ENCODE results near the gene TBX15. TPM values are rescaled to one million over a fixed set of nuclear protein-coding genes. Genes with fewer than 3 reads are reported as not detected.

The TBX15 gene
- total and polyA plus RNA-seq, 9 of the 15 experiments (the other 6 are each of a cell fraction or from before 2014, with no cell fraction given): 0.03 to 3.4 (median 2.3) TPM

- TF ChIP-seq CTCF (IDR thresholded peaks at IDR 0.05 in 2 of 3, conservative IDR thresholded peaks at IDR 0.05 in 1 of 3; ENCODE audit: insufficient read depth in 2 of 3, low read depth in 1 of 3, low read length in 3 of 3) (no peak), SMARCA4 (IDR thresholded peaks at IDR 0.05) (peak; percentile 66; the same call in 1 of the 2 replicates), FOXA3 (CRISPR knock-in tag; conservative IDR thresholded peaks at IDR 0.05 in 1 of 2, IDR thresholded peaks at IDR 0.05 in 1 of 2) (peak in 1 of 2 experiments; percentile 78; a peak in 2 of 4 replicates), HIVEP1 (CRISPR knock-in tag; IDR thresholded peaks at IDR 0.05) (peak; percentile 27; the same call in 1 of the 2 replicates), CCNT2 (IDR thresholded peaks at IDR 0.05; ENCODE audit: borderline replicate concordance, extremely low read depth, insufficient read length, low read depth, low read length) (no peak), NR2C1 (IDR thresholded peaks at IDR 0.05) (no peak; the same call in 1 of the 2 replicates), NR2C1 (tag; IDR thresholded peaks at IDR 0.05) (peak; percentile 83), RBM14 (IDR thresholded peaks at IDR 0.05; ENCODE audit: borderline replicate concordance, insufficient read depth, low read depth, low read length) (no peak), GABPA (tag; conservative IDR thresholded peaks at IDR 0.05; ENCODE audit: low read depth) (peak; percentile 52), CHD2 (IDR thresholded peaks at IDR 0.05; ENCODE audit: low read depth, low read length) (no peak), NONO (IDR thresholded peaks at IDR 0.05; ENCODE audit: low read depth in 2 of 2, low read length in 1 of 2) (no peak), ZNF830 (CRISPR knock-in tag; IDR thresholded peaks at IDR 0.05) (no peak), MYBL2 (IDR thresholded peaks at IDR 0.05; ENCODE audit: low read depth) (no peak), MYBL2 (CRISPR knock-in tag; IDR thresholded peaks at IDR 0.05; ENCODE audit: borderline replicate concordance) (no peak), ATF7 (IDR thresholded peaks at IDR 0.05) (peak; percentile 97)
- TF ChIP-seq, protein P1, sequence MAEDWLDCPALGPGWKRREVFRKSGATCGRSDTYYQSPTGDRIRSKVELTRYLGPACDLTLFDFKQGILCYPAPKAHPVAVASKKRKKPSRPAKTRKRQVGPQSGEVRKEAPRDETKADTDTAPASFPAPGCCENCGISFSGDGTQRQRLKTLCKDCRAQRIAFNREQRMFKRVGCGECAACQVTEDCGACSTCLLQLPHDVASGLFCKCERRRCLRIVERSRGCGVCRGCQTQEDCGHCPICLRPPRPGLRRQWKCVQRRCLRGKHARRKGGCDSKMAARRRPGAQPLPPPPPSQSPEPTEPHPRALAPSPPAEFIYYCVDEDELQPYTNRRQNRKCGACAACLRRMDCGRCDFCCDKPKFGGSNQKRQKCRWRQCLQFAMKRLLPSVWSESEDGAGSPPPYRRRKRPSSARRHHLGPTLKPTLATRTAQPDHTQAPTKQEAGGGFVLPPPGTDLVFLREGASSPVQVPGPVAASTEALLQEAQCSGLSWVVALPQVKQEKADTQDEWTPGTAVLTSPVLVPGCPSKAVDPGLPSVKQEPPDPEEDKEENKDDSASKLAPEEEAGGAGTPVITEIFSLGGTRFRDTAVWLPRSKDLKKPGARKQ (CRISPR knock-in tag; IDR thresholded peaks at IDR 0.05): no peak
- TF ChIP-seq, protein P2, sequence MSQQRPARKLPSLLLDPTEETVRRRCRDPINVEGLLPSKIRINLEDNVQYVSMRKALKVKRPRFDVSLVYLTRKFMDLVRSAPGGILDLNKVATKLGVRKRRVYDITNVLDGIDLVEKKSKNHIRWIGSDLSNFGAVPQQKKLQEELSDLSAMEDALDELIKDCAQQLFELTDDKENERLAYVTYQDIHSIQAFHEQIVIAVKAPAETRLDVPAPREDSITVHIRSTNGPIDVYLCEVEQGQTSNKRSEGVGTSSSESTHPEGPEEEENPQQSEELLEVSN (IDR thresholded peaks at IDR 0.05; ENCODE audit: borderline replicate concordance in 1 of 2, extremely low read depth in 1 of 2, insufficient read depth in 1 of 2, insufficient read length in 1 of 2, low read depth in 1 of 2, low read length in 1 of 2, poor library complexity in 1 of 2, severe bottlenecking in 1 of 2): no peak
- TF ChIP-seq, protein P3, sequence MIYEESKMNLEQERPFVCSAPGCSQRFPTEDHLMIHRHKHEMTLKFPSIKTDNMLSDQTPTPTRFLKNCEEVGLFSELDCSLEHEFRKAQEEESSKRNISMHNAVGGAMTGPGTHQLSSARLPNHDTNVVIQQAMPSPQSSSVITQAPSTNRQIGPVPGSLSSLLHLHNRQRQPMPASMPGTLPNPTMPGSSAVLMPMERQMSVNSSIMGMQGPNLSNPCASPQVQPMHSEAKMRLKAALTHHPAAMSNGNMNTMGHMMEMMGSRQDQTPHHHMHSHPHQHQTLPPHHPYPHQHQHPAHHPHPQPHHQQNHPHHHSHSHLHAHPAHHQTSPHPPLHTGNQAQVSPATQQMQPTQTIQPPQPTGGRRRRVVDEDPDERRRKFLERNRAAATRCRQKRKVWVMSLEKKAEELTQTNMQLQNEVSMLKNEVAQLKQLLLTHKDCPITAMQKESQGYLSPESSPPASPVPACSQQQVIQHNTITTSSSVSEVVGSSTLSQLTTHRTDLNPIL (CRISPR knock-in tag; IDR thresholded peaks at IDR 0.05): no peak
These were observed 24.4 kb downstream of the TBX15 start (continued) for GRCh38 chr1:118963456-118964430.
